HG02623 (cell line): ENCODE data around the gene CHCHD3.

Experiments used
- ATAC-seq: cut with Tn5 transposase; IDR thresholded peaks from one replicate; pipeline ENCODE4 v1.9.1; 2021; ENCODE audit warnings: moderate library complexity; ENCODE audit not compliant: unreplicated experiment

The CHCHD3 gene

DNA sequence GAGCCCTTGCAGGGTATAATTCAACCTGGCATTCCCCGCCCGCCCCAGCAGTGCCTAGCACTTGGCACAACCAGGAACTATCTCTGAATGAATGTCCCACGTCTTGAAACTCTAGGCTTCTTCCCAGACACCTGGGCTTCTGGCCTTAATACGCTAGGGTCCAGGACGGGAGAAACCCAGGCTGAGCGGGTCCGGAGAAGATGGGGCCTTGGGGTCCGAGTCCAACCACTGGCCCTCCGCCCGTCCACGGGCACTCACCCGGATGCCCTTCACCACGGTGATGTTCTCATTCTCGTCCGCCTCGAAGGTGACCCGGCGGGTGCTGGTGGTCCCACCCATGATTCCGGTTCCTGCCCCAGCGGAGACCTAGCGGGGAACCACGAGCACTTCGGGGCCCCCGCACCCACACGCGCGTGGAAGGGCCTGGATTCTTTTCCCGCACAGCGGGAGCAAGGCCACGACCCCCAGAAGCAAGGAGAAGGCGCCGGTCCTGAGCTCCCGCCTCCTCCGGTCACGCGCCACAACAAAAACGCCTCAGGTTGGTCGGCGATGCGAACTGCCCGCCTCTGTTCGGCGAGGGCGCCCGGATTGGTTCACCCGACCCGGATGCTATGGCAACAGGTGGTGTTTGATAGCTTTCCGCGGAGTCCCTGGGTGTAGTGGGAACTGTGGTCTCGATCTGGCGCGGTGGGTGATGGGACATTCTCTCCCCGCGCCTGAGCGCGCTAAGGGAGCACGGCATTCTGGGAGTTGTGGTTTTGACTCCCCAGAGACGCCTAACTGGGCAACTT, at the start of gene CHCHD3:
Gene CHCHD3, minus strand, starts transcription at position 492 of the 791 bp plus-strand sequence. Its CDS starts 153 bp downstream, at position 339.
- ATAC-seq, result peak; percentile 99

DNA sequence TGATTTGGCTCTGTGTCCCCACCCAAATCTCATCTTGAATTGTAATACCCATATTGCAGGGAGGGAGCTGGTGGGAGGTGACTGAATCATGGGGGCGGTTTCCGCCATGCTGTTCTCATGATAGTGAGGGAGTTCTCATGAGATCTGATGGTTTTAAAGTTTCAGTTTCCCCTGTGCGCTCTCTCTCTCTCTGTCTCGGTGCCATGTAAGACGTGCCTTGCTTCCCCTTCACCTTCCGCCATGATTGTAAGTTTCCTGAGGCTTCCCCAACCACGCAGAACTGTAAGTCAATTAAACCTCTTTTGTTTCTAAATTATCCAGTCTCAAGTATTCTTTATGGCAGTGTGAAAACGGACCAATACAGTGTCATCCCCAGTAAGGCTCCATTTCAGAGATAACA, 48.3 kb upstream of the CHCHD3 start:
- ATAC-seq, result no peak

DNA sequence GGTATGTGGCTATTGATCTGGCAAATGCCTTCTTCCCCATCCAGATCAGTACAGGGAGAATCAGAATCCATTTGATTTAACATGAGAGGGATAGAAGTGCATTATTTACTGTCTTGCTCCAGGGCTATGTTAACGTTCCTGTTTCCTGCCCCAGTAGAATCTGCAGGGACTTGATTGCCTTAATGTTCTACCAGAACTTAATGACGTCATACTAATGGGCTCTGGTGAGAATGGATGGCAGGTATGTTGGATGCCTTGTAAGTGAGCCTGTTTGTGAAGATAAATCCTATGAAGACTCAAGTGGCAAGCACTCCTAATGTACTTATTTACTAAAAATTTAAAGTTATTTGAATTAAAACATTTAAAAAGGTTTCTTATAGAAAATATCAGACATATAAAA, 44.5 kb upstream of the CHCHD3 start:
- no peak for ATAC-seq

DNA sequence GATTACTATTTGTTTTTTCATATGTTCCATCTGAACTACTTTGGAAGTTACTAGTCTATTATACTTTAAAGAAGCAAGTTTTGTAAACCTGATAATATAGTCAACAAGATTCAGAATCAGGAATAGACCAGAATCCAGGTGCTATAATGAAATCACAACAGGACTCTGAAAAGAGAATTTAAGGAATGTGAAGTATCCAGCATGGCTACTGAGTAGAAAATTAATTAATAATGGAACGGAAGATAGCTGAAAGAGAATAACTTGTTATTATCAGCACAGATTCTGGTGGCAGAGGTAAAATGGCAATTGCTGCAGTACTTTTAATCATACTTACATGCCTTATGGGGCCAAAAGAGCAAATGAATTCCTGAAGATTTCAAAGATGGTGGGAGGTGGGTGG, 43.1 kb upstream of the CHCHD3 start:
- ATAC-seq, result no peak

DNA sequence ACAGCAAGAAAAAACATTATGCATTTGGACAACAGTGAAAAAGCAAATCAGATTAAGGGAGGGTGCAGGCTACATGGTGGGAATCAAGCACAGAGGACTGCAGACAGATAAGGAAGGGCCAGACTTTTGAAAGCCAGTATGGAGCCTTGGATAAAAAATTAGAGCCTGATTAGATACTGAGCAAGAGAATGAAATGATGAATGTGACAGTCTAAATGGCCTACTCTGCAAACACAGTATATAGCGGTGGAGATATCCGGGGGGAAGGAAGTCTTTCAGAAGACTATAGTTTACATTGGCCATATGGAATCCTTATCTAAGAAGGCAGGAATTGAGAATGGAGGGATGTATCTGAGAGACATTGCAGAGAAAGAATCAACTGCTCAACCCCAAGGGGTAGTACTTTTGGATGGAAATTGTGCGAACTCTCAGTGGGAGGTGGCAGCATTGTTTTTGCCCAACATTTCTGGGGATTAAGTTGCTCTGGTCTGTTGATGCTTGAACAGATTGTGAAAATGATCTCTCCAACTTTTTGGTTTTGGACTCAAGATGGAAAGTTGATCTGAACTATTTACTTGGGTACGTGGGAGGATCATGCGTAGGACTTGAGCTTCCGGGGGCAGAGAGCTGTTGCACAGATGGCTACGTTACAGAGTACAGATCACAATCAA, 39.4 kb upstream of the CHCHD3 start:
- no peak for ATAC-seq

DNA sequence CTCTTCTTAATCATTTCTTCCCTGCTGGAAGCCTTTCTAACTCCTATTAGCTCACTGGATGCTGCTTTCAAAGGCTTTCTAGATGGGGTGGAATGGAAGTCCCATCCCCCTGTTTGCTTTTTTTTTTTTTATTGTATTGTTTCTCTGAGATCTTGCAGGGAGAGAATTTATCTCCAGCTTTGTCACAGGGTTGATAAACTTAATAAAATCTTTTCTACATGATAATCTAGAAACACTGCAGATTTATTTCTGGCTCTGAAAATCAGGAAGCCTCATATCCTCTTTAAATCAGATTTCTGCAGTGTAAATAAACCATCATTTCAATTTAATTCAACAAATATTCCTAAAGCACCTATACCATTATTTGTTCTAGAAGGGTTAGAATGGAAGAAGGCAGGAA, 37.2 kb upstream of the CHCHD3 start:
- no peak for ATAC-seq

DNA sequence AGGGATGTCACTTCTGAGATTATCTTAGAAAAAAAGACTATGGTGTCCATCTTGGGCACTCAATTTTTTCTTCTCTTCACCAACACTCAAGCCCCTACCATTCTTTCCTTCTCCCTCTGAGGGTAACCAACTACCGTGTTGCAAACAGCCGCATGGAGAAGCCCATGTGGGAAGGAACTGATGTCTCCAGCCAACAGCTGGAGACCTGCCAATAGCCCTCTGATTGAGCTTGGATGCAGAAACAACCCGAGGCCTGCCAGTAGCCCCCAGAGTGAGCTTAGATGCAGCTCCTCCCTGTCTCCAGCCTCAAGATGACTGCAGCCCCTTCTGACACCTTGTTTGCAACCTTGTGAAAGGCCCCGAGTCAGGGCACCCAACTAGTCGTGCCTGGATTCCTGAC, 36.4 kb upstream of the CHCHD3 start:
- no peak for ATAC-seq

DNA sequence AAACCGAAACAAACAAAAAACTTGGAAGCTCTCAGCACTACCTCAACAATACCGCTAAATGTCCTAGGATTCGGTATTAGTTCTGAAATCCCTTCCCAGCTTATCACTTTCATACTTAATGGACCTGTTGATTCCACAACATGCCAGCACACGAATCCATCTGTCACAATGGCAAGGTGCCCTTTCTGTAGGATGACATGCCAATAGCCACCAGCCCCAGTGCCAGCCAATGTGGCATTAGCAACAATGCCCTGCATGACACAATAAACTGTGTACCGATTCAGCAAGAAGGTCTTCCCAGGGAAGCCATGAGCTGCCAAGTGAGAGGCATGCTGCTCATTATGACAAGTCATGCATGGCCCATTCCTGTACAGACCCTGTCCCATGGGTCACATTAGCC, 35.6 kb upstream of the CHCHD3 start:
- ATAC-seq, result no peak

DNA sequence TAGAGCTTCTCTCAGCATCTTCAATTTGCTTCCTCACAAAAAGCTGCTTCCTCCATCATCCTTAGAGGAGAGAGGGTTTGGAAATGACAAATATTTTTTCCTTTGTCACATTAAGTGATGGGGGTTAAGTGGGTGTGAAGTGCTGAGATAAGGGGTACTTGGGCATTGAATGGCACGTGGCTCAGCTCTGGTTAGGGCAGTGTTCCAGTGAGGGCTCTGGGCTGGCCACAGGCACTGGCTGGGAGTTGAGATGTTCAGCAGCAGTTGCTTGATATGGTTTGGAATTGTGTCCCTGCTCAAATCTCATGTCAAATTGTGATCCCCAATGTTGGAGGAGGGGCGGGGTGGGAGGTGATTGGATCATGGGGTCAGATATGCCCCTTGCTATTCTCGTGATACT, 33.7 kb upstream of the CHCHD3 start:
- no peak for ATAC-seq

DNA sequence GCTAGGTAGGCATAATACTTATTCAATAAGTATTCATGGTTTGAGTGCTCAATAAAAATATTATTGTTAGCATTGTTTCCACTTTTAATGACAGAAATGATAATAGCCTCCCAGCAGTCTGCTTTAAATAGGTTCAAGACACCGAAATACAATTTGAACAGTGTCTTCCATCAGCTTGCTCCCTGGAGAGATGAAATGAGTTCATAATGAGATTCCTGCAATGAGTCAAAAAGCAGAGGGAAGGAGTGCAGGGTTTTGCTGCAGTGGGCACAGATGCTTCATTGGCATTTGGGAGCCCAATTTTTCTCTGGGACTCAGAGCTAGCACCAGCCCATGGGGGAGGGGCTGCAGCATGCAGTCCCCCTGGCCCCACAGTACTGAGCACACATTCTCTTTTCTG, 32.6 kb upstream of the CHCHD3 start:
- no peak for ATAC-seq

DNA sequence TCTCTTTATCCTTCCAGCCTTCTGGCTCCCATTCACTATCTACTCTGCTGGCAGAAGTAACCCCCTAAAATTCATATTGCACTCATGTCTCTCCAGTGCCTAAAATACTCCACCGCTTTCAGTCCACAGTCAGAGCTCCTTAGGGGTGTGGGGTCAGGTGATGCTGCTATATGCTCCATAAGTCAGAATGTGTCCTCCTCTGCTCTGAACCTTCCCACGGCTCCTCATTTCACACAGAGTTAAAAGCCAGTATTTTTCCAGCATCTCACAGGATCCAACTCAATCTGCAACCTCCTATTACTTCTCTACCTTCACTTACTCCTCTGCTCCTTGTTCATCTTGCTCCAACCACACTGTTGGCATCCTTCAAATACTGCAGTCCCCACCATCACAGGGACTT, 31.1 kb upstream of the CHCHD3 start:
- no peak for ATAC-seq

DNA sequence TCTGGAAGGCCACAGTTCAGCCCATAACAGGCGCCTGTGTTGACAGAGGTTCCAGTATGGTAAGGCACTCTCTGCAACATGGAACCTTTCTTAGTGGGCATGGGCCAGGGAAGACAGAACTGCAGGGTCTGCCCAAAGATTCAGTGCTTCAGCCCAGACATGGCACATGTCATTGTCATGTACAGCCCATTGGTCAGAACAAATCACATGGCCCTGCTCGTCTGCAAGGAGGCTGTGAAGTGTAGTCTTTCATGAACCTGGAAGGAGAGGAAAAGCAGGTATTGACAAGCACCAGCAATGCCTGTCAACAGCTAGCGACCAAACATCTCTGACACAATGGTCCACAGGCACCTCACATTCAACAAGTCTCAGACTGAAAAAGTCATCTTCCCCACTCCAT, 30.4 kb upstream of the CHCHD3 start:
- ATAC-seq, result no peak

DNA sequence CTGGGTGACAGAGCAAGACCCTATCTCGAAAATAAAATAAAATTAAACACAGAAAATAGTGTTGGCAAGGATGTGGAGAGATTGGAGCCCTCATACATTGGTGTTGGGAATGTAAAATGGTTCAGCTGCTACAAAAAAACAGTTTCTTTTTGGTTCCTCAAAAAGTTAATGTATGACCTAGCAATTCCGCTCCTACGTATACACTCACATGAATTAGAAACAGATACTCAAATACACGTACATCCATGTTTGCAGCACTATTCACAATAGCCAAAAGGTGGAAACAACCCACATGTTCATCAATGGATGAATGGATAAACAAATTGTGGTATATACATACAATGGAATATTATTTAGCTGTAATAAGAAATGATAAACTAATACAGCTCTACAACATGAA, 28.4 kb upstream of the CHCHD3 start:
- ATAC-seq, result no peak

DNA sequence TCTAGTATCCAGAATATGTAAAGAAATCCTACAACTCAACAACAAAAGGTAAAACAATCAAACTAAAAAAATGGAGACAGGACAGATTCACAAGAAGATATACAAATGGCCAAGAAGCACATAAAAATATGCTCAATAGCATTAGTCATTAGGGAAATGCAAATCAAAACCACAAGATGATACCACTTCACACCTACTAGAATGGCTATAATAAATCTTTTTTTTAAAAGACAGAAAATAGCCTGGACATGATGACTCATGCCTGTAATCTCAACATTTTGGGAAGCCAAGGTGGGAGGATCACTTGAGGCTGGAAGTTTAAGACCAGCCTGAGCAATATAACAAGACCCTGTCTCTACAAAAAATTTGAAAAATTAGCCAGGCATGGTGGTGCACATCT, 27.9 kb upstream of the CHCHD3 start:
- no peak for ATAC-seq

DNA sequence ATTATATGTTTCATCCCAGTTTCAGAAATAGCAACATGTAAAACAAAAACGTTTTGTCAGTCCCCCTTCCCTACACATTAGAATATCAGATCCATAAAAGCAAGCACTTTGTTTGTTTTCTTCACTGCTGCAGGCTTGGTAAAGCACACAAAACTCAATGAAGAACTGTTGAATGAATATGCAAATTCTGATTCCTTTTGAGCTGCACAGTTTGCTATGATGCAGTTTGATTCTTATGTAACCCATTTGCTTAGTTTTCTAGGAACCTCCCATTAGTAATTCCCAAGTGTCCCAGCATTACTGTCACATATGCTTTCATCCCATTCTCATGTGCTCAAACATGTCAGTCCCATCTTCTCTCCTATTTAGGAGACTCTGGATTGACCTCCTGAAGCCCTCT, 26.1 kb upstream of the CHCHD3 start:
- no peak for ATAC-seq

DNA sequence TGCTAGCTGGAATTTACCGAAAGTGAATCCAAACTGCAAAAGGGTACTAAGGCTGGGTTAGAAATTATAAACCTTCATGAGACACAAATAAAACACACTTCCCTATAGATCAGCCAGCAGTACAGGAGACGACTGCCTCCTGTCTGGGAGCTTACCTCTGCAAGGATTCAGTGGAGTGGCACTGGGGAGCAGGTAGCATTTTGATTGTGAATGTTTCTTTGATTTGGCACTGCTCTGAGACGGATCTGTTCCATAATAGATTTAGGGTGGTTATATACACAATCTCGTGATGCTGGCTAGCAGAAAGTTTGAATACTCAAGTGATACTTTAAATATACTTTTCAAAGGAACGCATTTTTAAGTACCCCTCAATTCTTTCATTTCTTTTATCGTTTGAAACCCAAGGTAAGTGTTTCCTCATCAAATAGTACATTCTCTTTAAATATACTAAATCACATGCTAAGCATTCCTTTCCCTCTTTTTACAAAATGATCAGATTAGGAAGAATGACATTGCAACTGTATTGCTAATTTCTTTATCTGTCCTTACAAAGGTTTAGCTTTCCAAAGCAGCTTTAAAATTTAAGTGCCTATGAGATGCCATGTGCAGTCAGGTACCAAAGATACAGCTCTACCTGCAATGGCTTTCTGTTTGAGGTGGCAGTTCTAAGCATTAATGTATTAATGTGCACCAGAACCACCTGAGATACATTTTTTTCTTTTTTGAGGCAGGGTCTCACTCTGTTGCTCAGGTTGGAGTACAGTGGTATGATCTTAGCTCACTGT, 20.6 kb upstream of the CHCHD3 start:
- ATAC-seq, result no peak

DNA sequence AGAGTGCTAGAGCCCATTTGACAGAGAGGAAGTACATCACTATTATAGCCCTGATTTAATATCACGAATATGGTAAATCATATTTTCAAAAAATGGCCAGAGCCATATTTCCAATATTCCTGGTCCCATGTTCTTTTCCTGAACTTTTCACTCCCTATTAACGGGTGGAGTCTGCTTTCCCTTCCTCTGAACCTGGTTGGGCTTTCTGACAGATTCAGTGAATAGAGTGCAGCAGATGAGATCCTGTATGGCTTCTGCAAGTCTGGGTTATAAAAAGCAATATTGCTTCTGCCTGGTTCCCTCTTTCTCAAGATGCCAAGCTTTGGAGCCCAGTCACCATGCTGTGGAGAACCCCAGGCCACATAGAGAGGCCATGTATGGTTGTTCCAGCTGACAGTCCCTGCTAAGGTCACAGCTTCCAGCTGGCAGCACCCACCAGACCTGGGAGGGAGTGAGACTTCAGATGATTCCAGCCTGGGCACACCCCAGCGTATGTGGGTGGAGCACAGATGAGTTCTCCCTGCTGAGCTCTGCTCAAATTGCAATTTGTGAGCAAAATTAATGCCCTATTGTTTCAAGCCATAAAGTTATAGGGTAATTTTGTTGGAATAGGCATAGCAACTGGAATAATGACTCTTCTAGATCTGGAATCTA, 17.9 kb upstream of the CHCHD3 start:
- no peak for ATAC-seq

DNA sequence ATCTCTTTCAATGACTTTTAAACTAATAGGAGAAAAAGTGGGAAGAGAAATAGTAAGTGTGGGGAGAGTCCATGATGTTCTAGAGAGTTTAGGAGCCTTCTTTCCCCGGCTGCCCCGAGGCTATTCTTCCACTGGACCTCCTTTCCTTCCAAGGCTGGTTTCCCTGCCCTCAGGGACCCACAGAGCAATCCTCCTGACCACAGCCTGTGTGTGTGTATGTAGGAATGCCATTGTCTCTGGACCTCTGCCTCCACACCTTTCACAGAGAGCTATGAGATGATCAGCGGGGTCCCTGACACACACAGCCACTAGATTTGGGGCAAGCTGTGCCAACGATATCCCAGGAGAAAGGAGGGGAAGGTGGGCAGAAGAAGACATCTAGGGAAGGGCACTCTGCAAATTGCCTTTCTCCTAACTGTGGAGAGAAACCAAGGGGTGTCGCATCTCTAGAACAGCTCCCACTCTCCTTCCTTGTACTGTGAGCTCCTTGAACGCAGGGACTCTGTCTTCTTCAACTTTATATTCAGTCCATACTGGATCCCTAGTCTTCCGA, 13.3 kb upstream of the CHCHD3 start:
- ATAC-seq, result no peak

DNA sequence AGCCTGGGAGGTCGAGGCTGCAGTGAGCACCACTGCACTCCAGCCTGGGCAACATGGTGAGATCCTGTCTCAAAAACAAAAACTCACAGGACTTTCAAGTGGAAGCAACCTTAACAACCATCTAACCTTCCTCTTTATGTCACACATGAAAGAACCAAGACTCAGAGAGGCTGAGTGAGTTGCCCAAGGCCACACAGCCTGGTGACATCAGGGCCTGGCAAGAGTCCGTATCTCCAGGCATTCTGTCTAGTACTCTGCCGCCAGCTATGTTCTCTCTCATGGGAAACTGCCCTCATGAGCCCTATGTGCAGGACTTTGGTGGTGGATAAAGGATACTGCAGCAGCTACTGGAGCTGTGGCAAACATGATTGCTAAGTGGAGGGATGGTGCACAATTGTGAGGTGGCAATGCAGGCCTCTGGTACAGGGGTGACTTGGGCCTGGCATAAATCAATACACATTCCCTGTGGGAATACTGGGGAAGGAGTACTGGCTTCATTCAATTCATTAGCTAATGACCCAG, 10.1 kb upstream of the CHCHD3 start:
- no peak for ATAC-seq

DNA sequence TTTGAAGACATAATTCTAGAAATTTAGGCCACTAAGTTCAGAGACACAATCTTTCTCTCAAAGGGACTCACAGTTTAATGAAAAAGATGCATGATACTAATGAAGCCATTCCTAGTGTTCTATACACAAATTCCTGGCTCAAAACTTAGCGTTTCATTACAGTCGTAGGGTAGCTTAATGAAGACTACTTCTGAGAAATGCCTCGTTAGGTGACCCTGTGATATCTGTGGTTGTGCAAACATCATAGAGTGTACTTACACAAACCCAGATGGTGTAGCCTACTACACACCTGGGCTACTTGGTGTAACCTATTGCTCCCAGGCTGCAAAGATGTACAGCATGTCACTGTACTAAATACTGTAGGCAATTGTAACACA, 488 bp upstream of the CHCHD3 start:
- no peak for ATAC-seq

DNA sequence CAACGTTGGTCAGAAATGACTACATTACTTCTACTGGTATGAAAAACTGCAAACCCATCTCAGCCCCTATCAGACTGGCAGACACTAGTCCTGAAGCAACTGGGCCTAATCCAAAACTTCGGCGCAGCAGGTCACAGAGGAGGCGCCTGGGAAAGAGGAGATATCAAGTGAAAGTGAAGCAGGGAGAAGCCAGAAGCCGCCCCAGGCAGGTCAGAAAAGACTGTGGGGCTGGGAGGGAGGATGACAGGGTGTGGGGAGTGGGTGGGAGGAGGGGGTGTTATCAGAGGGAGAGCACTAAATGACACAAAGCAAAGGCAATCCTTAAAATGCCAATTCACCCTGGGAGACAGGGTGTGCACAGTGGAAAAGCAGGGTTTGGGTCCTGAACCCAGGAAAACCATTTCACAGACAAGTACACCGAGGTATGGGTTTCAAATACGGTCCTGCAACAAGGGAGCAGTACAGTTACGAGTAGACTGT, 731 bp downstream of the CHCHD3 start:
- no peak for ATAC-seq
